ENCODE data around the gene OVOL2. TPM values are rescaled to one million over a fixed set of nuclear protein-coding genes. Genes with fewer than 3 reads are reported as not detected.
A peak's percentile ranks its signal among the peaks of the same experiment; 100 is the strongest.

Gene OVOL2
- total RNA-seq, 1 experiment from 2014 or later = not detected

- TF ChIP-seq EZH2 (IDR thresholded peaks at IDR 0.05; ENCODE audit: borderline replicate concordance, low read depth, low read length, poor library complexity, severe bottlenecking) (peak; percentile 11), CTCF (conservative IDR thresholded peaks at IDR 0.05; ENCODE audit: low read depth, low read length) (no peak)
- no TSS peak for BruUV-seq (replicated peaks)
- peaks cover 97% of the 10 kb centered on the region for H3K27me3 ChIP-seq (replicated peaks; ENCODE audit: insufficient read depth, low read depth, low read length, poor library complexity)
- H3K4me1 ChIP-seq (ENCODE audit: insufficient read depth, low read length, poor library complexity, severe bottlenecking) = peaks cover 13% of the 10 kb centered on the region
- ChIA-PET CTCF (no interaction called here), POLR2A (ENCODE audit: low non-redundant PET) (no interaction called here)
- H3K9me3 ChIP-seq (ENCODE audit: low read depth, low read length, poor library complexity, severe bottlenecking) = no peaks in the 10 kb centered on the region
- H3K4me3 ChIP-seq (ENCODE audit: low read depth, low read length, poor library complexity, severe bottlenecking) = no peak overlapping the region
- no peak for DNase-seq (ENCODE audit: low spot score)
- intact Hi-C loops (cut with micrococcal nuclease; ENCODE audit: unreplicated experiment) = no loop called here
- no peak overlapping the region for H3K27ac ChIP-seq (ENCODE audit: low read depth, low read length, poor library complexity, severe bottlenecking)
- no peaks in the 10 kb centered on the region for H3K36me3 ChIP-seq (ENCODE audit: insufficient read depth, low read length, poor library complexity, severe bottlenecking)
These were observed 1.9 kb upstream of the OVOL2 start for GRCh38 chr20:18059603-18060002.

- H3K27me3 ChIP-seq (replicated peaks; ENCODE audit: insufficient read depth, low read depth, low read length, poor library complexity) = peaks cover 98% of the 10 kb centered on the region
- H3K27ac ChIP-seq (ENCODE audit: low read depth, low read length, poor library complexity, severe bottlenecking) = no peak overlapping the region
- TF ChIP-seq CTCF (conservative IDR thresholded peaks at IDR 0.05; ENCODE audit: low read depth, low read length) (no peak), EZH2 (IDR thresholded peaks at IDR 0.05; ENCODE audit: borderline replicate concordance, low read depth, low read length, poor library complexity, severe bottlenecking) (peak; percentile 95)
- peaks cover 13% of the 10 kb centered on the region for H3K4me1 ChIP-seq (ENCODE audit: insufficient read depth, low read length, poor library complexity, severe bottlenecking)
- H3K9me3 ChIP-seq (ENCODE audit: low read depth, low read length, poor library complexity, severe bottlenecking) = no peaks in the 10 kb centered on the region
- DNase-seq (ENCODE audit: low spot score) = no peak
- ChIA-PET POLR2A (ENCODE audit: low non-redundant PET) (no interaction called here), CTCF (no interaction called here)
- H3K36me3 ChIP-seq (ENCODE audit: insufficient read depth, low read length, poor library complexity, severe bottlenecking) = no peaks in the 10 kb centered on the region
- intact Hi-C loops (cut with micrococcal nuclease; ENCODE audit: unreplicated experiment) = no loop called here
- no TSS peak for BruUV-seq (replicated peaks)
- H3K4me3 ChIP-seq (ENCODE audit: low read depth, low read length, poor library complexity, severe bottlenecking) = peak overlapping the region; percentile 4
These were observed 1.1 kb upstream of the OVOL2 start for GRCh38 chr20:18058661-18059467.

- H3K4me1 ChIP-seq (ENCODE audit: insufficient read depth, low read length, poor library complexity, severe bottlenecking) = peaks cover 13% of the 10 kb centered on the region
- ChIA-PET POLR2A (ENCODE audit: low non-redundant PET) (no interaction called here), CTCF (no interaction called here)
- H3K4me3 ChIP-seq (ENCODE audit: low read depth, low read length, poor library complexity, severe bottlenecking) = peak overlapping the region; percentile 32
- no peaks in the 10 kb centered on the region for H3K36me3 ChIP-seq (ENCODE audit: insufficient read depth, low read length, poor library complexity, severe bottlenecking)
- TF ChIP-seq CTCF (conservative IDR thresholded peaks at IDR 0.05; ENCODE audit: low read depth, low read length) = no peak
- no peak for TF ChIP-seq EZH2 (IDR thresholded peaks at IDR 0.05; ENCODE audit: borderline replicate concordance, low read depth, low read length, poor library complexity, severe bottlenecking)
- BruUV-seq (replicated peaks) = no TSS peak
- DNase-seq (ENCODE audit: low spot score) = no peak
- intact Hi-C loops (cut with micrococcal nuclease; ENCODE audit: unreplicated experiment) = no loop called here
- H3K27me3 ChIP-seq (replicated peaks; ENCODE audit: insufficient read depth, low read depth, low read length, poor library complexity) = peaks cover 96% of the 10 kb centered on the region
- H3K9me3 ChIP-seq (ENCODE audit: low read depth, low read length, poor library complexity, severe bottlenecking) = no peaks in the 10 kb centered on the region
- H3K27ac ChIP-seq (ENCODE audit: low read depth, low read length, poor library complexity, severe bottlenecking) = no peak overlapping the region
These were observed 256 bp upstream of the OVOL2 start for GRCh38 chr20:18057994-18058349.
